ENCODE results near the gene NUAK1.

NUAK1 gene

GRCh38 chr12:106127338-106128126, 11.2 kb downstream of the NUAK1 start:
- no peak for DNase-seq (ENCODE audit: low read depth)
- no peak for TF ChIP-seq CTCF (IDR thresholded peaks at IDR 0.05; ENCODE audit: control insufficient read depth, insufficient read depth, low read depth, low read length, missing control alignments)
- no peak overlapping the region for H3K4me3 ChIP-seq (ENCODE audit: control insufficient read depth, low read depth, low read length)

GRCh38 chr12:106126441-106127337, 12.1 kb downstream of the NUAK1 start:
- DNase-seq (ENCODE audit: low read depth) = no peak
- no peak overlapping the region for H3K4me3 ChIP-seq (ENCODE audit: control insufficient read depth, low read depth, low read length)
- no peak for TF ChIP-seq CTCF (IDR thresholded peaks at IDR 0.05; ENCODE audit: control insufficient read depth, insufficient read depth, low read depth, low read length, missing control alignments)

GRCh38 chr12:106125351-106126095, 13.2 kb downstream of the NUAK1 start:
- TF ChIP-seq CTCF (IDR thresholded peaks at IDR 0.05; ENCODE audit: control insufficient read depth, insufficient read depth, low read depth, low read length, missing control alignments) = no peak
- no peak for DNase-seq (ENCODE audit: low read depth)
- H3K4me3 ChIP-seq (ENCODE audit: control insufficient read depth, low read depth, low read length) = no peak overlapping the region

- H3K4me3 ChIP-seq (ENCODE audit: control insufficient read depth, low read depth, low read length) = no peak overlapping the region
- TF ChIP-seq CTCF (IDR thresholded peaks at IDR 0.05; ENCODE audit: control insufficient read depth, insufficient read depth, low read depth, low read length, missing control alignments) = no peak
- peak; percentile 79 for DNase-seq (ENCODE audit: low read depth)
Observed at GRCh38 chr12:106123551-106124081, 15.1 kb downstream of the NUAK1 start.

- DNase-seq (ENCODE audit: low read depth) = no peak
- no peak for TF ChIP-seq CTCF (IDR thresholded peaks at IDR 0.05; ENCODE audit: control insufficient read depth, insufficient read depth, low read depth, low read length, missing control alignments)
- no peak overlapping the region for H3K4me3 ChIP-seq (ENCODE audit: control insufficient read depth, low read depth, low read length)
Observed at GRCh38 chr12:106123110-106123509, 15.6 kb downstream of the NUAK1 start.

GRCh38 chr12:106122004-106122403, 16.8 kb downstream of the NUAK1 start:
- DNase-seq (ENCODE audit: low read depth) = no peak
- TF ChIP-seq CTCF (IDR thresholded peaks at IDR 0.05; ENCODE audit: control insufficient read depth, insufficient read depth, low read depth, low read length, missing control alignments) = no peak
- H3K4me3 ChIP-seq (ENCODE audit: control insufficient read depth, low read depth, low read length) = no peak overlapping the region

All from AG09309 (cell line).